ENCODE data around the gene KCNK3. TPM values are rescaled to one million over a fixed set of nuclear protein-coding genes. Genes with fewer than 3 reads are reported as not detected.

KCNK3 gene
- total and polyA plus RNA-seq, 2 donors (not counting 3 experiments of a cell fraction or from before 2014, with no cell fraction given) = not detected

GRCh38 chr2:26723475-26723874 is 31.0 kb downstream of the KCNK3 start:
- H2AFZ ChIP-seq (ENCODE audit: low read depth, low read length) = no peak overlapping the region

More at GRCh38 chr2:26723475-26723874, 31.0 kb downstream of the KCNK3 start:
- ChIA-PET CTCF (no interaction called here), POLR2A (no interaction called here)
- dilution Hi-C loops (cut with MboI; ENCODE audit: extremely low pct_ligation_motif_present, low sequenced_read_pairs) (no loop called here), intact Hi-C loops (cut with micrococcal nuclease) (no loop called here)
- H3K9ac ChIP-seq (replicated peaks; ENCODE audit: extremely low read depth, insufficient read depth, low read length) = no peak overlapping the region
- no peaks in the 10 kb centered on the region for H3K9me3 ChIP-seq (replicated peaks; ENCODE audit: control insufficient read depth, insufficient read depth, low read length)
- H4K20me1 ChIP-seq (replicated peaks; ENCODE audit: control insufficient read depth, extremely low read depth, insufficient read depth, low read length) = no peaks in the 10 kb centered on the region
- H3K4me2 ChIP-seq (ENCODE audit: insufficient read depth, low read length) = no peak overlapping the region
- no TSS peak for BruUV-seq (replicated peaks)
- H3K36me3 ChIP-seq (ENCODE audit: control insufficient read depth in 2 of 2, extremely low read depth in 1 of 2, insufficient read depth in 2 of 2, low read length in 2 of 2) = no peaks in the 10 kb centered on the region
- no peak for DNase-seq (ENCODE audit: low read depth, low spot score)
- H3K27me3 ChIP-seq (ENCODE audit: control insufficient read depth in 2 of 2, insufficient read depth in 2 of 2, low read length in 2 of 2) = no peaks in the 10 kb centered on the region
- H3K4me1 ChIP-seq (ENCODE audit: control insufficient read depth, extremely low read depth, insufficient read depth, low read length) = peaks cover 4% of the 10 kb centered on the region
- FAIRE-seq = no peak
- H3K27ac ChIP-seq (ENCODE audit: insufficient read depth, low read depth, low read length) = no peak overlapping the region
- H3K79me2 ChIP-seq (ENCODE audit: control insufficient read depth, insufficient read depth, low read length) = no peaks in the 10 kb centered on the region
- no peaks in the 10 kb centered on the region for H3K9me1 ChIP-seq (replicated peaks; ENCODE audit: control insufficient read depth, extremely low read depth, insufficient read depth, low read length)
- no peak for TF ChIP-seq CTCF (IDR thresholded peaks at IDR 0.05; ENCODE audit: extremely low read depth in 1 of 2, insufficient read depth in 1 of 2, low read depth in 1 of 2, low read length in 2 of 2)
- no peak for TF ChIP-seq GATA2 (IDR thresholded peaks at IDR 0.05; ENCODE audit: insufficient read depth, insufficient read length, low read depth, low read length)
- TF ChIP-seq JUN (IDR thresholded peaks at IDR 0.05; ENCODE audit: borderline replicate concordance, insufficient read depth, insufficient read length, low read depth) = no peak
- TF ChIP-seq POLR2AphosphoS5 (IDR thresholded peaks at IDR 0.05; ENCODE audit: insufficient read depth, low read depth, low read length) = no peak
- no peak overlapping the region for H3K4me3 ChIP-seq (replicated peaks in 1 of 3; ENCODE audit: insufficient read depth in 1 of 3, low read depth in 1 of 3, low read length in 3 of 3)

Measured in endothelial cell of umbilical vein (primary cell).